PC-9 (cell line): ENCODE measurements around the gene XIRP1. TPM values are rescaled to one million over a fixed set of nuclear protein-coding genes. Genes with fewer than 3 reads are reported as not detected.
A peak's percentile ranks its signal among the peaks of the same experiment; 100 is the strongest.

Source experiments
- BruUV-seq: library from RNA; stranded (reverse); fragments of 400-500 nt; replicated peaks from 2 replicates; lab custom pipeline; 2021; lab: Mats Ljungman, UMichigan
- CTCF ChIA-PET: fragments of 300-600 bp; sonication (Branson Sonifier 250); formaldehyde crosslinking; loops from one replicate; lab custom pipeline; 2022; ENCODE audit warnings: antibody characterized with exemption; lab: Charles Lee
- POLR2A ChIA-PET: fragments of 300-600 bp; sonication (Branson Sonifier 250); formaldehyde crosslinking; loops from one replicate; lab custom pipeline; 2022; ENCODE audit warnings: antibody characterized with exemption; ENCODE audit not compliant: unreplicated experiment; lab: Charles Lee
- DNase-seq, 2 experiments: peaks; one replicate each; pipeline versions ENCODE4 v3.0.0 to v3.0.0-alpha.2; 2015 to 2022; ENCODE audit warnings: mixed read lengths in 1 of 2
- H2AFZ ChIP-seq: fragments of 200-600 bp; sonication (generic); 2 replicates; pipeline ENCODE4 v1.8.1; 2017; ENCODE audit warnings: antibody characterized with exemption
- H3F3A ChIP-seq: fragments of 200-600 bp; sonication (generic); 2 replicates; pipeline ENCODE4 v1.8.1; 2017; ENCODE audit warnings: antibody characterized with exemption, mild to moderate bottlenecking, low read depth; ENCODE audit not compliant: insufficient read depth
- H3K27ac ChIP-seq: fragments of 200-600 bp; sonication (generic); 2 replicates; pipeline ENCODE4 v1.6.1; 2016; ENCODE audit warnings: mixed run types
- H3K27me3 ChIP-seq: fragments of 200-600 bp; sonication (generic); 2 replicates; pipeline ENCODE4 v1.6.1; 2016; ENCODE audit warnings: low read depth, mixed run types; ENCODE audit not compliant: insufficient read depth
- H3K36me3 ChIP-seq: fragments of 200-600 bp; sonication (generic); 2 replicates; pipeline ENCODE4 v1.6.1; 2016; ENCODE audit warnings: low read depth, mixed run types
- H3K4me1 ChIP-seq: fragments of 200-600 bp; sonication (generic); replicated peaks from 2 replicates; pipeline ENCODE4 v1.6.1; 2016; ENCODE audit warnings: mixed run types; ENCODE audit not compliant: insufficient read depth
- H3K4me2 ChIP-seq: fragments of 200-600 bp; sonication (generic); 2 replicates; pipeline ENCODE4 v1.6.1; 2017; ENCODE audit warnings: mixed run types
- H3K4me3 ChIP-seq: fragments of 200-600 bp; sonication (generic); 2 replicates; pipeline ENCODE4 v1.6.1; 2016; ENCODE audit warnings: mixed run types
- H3K79me2 ChIP-seq: fragments of 200-600 bp; sonication (generic); 2 replicates; pipeline ENCODE4 v1.6.1; 2017; ENCODE audit warnings: low read depth, mixed run types
- H3K9me2 ChIP-seq: fragments of 200-600 bp; sonication (generic); 2 replicates; pipeline ENCODE4 v1.8.1; 2017; ENCODE audit warnings: mild to moderate bottlenecking; ENCODE audit not compliant: insufficient read depth
- H3K9me3 ChIP-seq: fragments of 200-600 bp; sonication (generic); 2 replicates; pipeline ENCODE4 v1.8.1; 2016; ENCODE audit warnings: low read depth; ENCODE audit not compliant: insufficient read depth
- H4K20me1 ChIP-seq: fragments of 200-600 bp; sonication (generic); 2 replicates; pipeline ENCODE4 v1.8.1; 2017; ENCODE audit not compliant: insufficient read depth
- CTCF ChIP-seq: fragments of 200-600 bp; sonication (generic); conservative IDR thresholded peaks from 2 replicates; pipeline ENCODE4 v1.6.1; 2017; ENCODE audit warnings: mixed run types, antibody characterized with exemption, mild to moderate bottlenecking, moderate library complexity
- EZH2 ChIP-seq: fragments of 200-600 bp; sonication (generic); IDR thresholded peaks from 2 replicates; pipeline ENCODE4 v1.8.0; 2017; ENCODE audit warnings: antibody characterized with exemption, low read depth
- intact Hi-C: fragments of 100-400 bp; cut with micrococcal nuclease; formaldehyde crosslinking; loops from one replicate; pipeline ENCODE4 v1.10.0; 2022; ENCODE audit not compliant: unreplicated experiment
- total RNA-seq: library from RNA; stranded (reverse); gene quantifications from 2 replicates; pipeline ENCODE4 v1.2.3, GENCODE V29; 2021

XIRP1 gene
- total RNA-seq, 1 experiment from 2014 or later, result not detected

GRCh38 chr3:39142067-39142466, 50.3 kb downstream of the XIRP1 start:
- CTCF ChIA-PET, result no interaction called here
- Histone ChIP-seq H3K27ac (peak overlapping the region; percentile 76), H4K20me1 (peaks cover 4% of the 10 kb centered on the region; the same call in 1 of the 2 replicates), H3K4me3 (no peak overlapping the region; the same call in 1 of the 2 replicates), H2AFZ (no peak overlapping the region), H3K79me2 (peaks cover 16% of the 10 kb centered on the region), H3K4me2 (peak overlapping the region; percentile 76), H3K9me3 (no peaks in the 10 kb centered on the region), H3K4me1 (peaks cover 58% of the 10 kb centered on the region), H3K27me3 (no peaks in the 10 kb centered on the region), H3F3A (peaks cover 42% of the 10 kb centered on the region), H3K9me2 (no peaks in the 10 kb centered on the region), H3K36me3 (no peaks in the 10 kb centered on the region)
- TF ChIP-seq EZH2, result no peak
- no peak for TF ChIP-seq CTCF
- BruUV-seq, result no TSS peak
- DNase-seq, result no peak
- intact Hi-C loops, result loop anchor here (10.0 kb wide), 1 partner anchor 1197 kb away; no protein-coding TSS in a partner anchor
- POLR2A ChIA-PET, result interaction anchor here (0.8 to 1.1 kb wide), 2 partner anchors 9 kb away, joined by 4 to 27 read pairs; no protein-coding TSS in a partner anchor

DNA sequence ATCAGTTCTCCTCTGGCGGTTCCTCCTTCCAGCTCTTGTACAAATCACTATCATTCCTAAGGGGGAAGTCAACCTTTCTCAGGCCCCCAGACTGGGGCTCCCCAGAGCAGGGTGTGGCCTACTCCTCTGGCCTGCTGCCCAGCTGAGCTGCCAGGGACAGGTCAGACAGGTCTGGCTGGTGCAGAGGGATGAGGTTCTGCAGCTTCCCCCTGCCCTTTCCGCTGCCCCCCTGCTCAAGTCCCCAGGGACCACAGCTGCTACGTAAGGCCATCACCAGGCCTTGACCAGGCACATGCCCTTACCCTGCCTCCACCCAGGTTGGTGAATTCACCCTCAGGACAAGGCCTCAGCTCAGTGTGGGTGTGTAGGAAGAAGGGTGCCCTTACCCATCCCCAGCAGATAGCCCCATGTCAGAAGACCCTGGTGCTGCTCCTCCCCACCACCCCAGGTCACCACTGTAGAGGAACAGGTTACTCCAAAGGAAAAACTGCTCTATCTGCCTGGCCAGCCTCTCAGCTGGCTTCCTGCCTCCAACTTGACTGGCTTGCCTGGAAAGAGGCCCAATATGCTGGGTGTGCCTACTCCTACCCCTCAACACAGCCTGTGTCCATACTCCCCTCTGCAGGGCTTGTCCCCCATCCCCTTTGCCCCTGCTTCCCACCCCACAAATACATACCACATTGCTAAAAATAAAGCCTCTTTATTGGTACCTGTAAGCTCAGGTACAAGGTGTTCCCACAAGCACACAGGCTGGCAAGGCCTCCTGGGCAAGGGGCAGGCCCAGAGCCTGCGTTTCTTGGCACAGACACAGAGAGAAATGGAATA, 51.0 kb downstream of the XIRP1 start:
- H3K4me2 ChIP-seq, result peak overlapping the region; percentile 76
- H3K4me3 ChIP-seq, result no peak overlapping the region; the same call in 1 of the 2 replicates
- H4K20me1 ChIP-seq, result no peaks in the 10 kb centered on the region
- intact Hi-C loops, result loop anchor here (1.0 to 10.0 kb wide), 5 partner anchors 10 to 1197 kb away; partner anchors contain the start of genes GORASP1 and TTC21A
- ChIA-PET POLR2A (interaction anchor here (0.6 to 1.1 kb wide), 4 partner anchors 8 to 37 kb away, joined by 3 to 32 read pairs (median 16); no protein-coding TSS in a partner anchor), CTCF (no interaction called here)
- H3K79me2 ChIP-seq, result peaks cover 13% of the 10 kb centered on the region
- H3K4me1 ChIP-seq, result peaks cover 52% of the 10 kb centered on the region
- H2AFZ ChIP-seq, result no peak overlapping the region
- H3K27me3 ChIP-seq, result no peaks in the 10 kb centered on the region
- peak overlapping the region; percentile 77 for H3K27ac ChIP-seq
- H3K9me3 ChIP-seq, result no peaks in the 10 kb centered on the region
- DNase-seq, result peak; percentile 92 to 97
- TF ChIP-seq EZH2 (no peak), CTCF (no peak)
- no peaks in the 10 kb centered on the region for H3K9me2 ChIP-seq
- BruUV-seq, result no TSS peak
- H3F3A ChIP-seq, result peaks cover 37% of the 10 kb centered on the region
- H3K36me3 ChIP-seq, result no peaks in the 10 kb centered on the region

GRCh38 chr3:39140341-39140971, 51.9 kb downstream of the XIRP1 start:
- H3K4me1 ChIP-seq, result peaks cover 44% of the 10 kb centered on the region
- TF ChIP-seq EZH2 (no peak), CTCF (no peak)
- DNase-seq, result peak in 1 of 2 experiments; percentile 50
- no peaks in the 10 kb centered on the region for H3K27me3 ChIP-seq
- no peak overlapping the region for H3K4me3 ChIP-seq
- CTCF ChIA-PET, result no interaction called here
- H2AFZ ChIP-seq, result no peak overlapping the region
- H3K36me3 ChIP-seq, result no peaks in the 10 kb centered on the region
- H3F3A ChIP-seq, result peaks cover 32% of the 10 kb centered on the region
- POLR2A ChIA-PET, result interaction anchor here (0.6 to 0.9 kb wide), 2 partner anchors 15 to 37 kb away, joined by 3 to 32 read pairs; no protein-coding TSS in a partner anchor
- no TSS peak for BruUV-seq
- intact Hi-C loops, result loop anchor here (2.0 to 10.0 kb wide), 2 partner anchors 34 to 1196 kb away; partner anchors contain the start of genes GORASP1 and TTC21A
- peak overlapping the region; percentile 76 for H3K4me2 ChIP-seq
- no peaks in the 10 kb centered on the region for H4K20me1 ChIP-seq
- H3K9me3 ChIP-seq, result no peaks in the 10 kb centered on the region
- peaks cover 5% of the 10 kb centered on the region; the same call in 1 of the 2 replicates for H3K79me2 ChIP-seq
- peak overlapping the region; percentile 77 for H3K27ac ChIP-seq
- H3K9me2 ChIP-seq, result no peaks in the 10 kb centered on the region
